Fibroblast of lung (primary cell): ENCODE data around the gene TFAM.

Experiments
- CTCF ChIP-seq, 2 donors: IDR thresholded peaks in 1 of 2; conservative IDR thresholded peaks in 1 of 2; 1 replicate in 1 of 2; 2 replicates in 1 of 2; pipeline ENCODE4 v1.5.1; 2011 to 2012; ENCODE audit warnings: low read length in 2 of 2, control low read depth in 1 of 2, inconsistent platforms in 1 of 2, low read depth in 1 of 2, mild to moderate bottlenecking in 1 of 2
- EZH2 ChIP-seq: IDR thresholded peaks from 2 replicates; pipeline ENCODE4 v1.5.1; 2012; ENCODE audit warnings: low read length, control low read depth, mild to moderate bottlenecking; ENCODE audit errors: missing control alignments

DNA sequence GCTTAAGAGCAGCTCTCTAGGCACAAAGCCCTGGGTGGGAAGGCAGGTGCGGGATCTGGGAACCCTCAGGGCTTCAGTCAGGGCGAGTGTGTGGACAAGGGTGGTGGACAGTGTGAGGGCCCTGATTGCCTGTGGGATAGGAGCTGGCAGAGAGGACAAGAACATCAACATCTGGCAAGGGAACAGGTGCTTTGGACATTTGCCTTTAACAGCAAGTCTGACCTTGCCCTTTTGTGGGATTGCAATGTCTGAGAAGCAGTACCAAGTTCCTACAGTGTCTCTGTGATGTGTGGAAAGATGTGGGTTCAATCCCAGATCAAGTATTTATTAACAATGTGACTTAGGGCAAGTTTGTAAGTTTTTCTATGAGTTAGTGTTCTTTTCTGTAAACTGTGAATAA lies 46.7 kb downstream of the TFAM start:
- TF ChIP-seq CTCF (conservative IDR thresholded peaks at IDR 0.05 in 1 of 2, IDR thresholded peaks at IDR 0.05 in 1 of 2; ENCODE audit: low read depth in 1 of 2, low read length in 2 of 2) (no peak), EZH2 (no peak)
